BE2C (cell line): Measurements from ENCODE around the gene ALKBH3.

Experiments
- DNase-seq: peaks from one replicate; pipeline ENCODE4 v3.0.0-alpha.2; 2020
- H3K27me3 ChIP-seq: fragments of 250-450 bp; sonication (Bioruptor Pico); 2 replicates; pipeline ENCODE4 v1.5.1; 2020; ENCODE audit warnings: mild to moderate bottlenecking
- H3K36me3 ChIP-seq: fragments of 250-450 bp; sonication (Bioruptor Pico); 2 replicates; pipeline ENCODE4 v1.5.1; 2020; ENCODE audit warnings: mild to moderate bottlenecking
- H3K4me1 ChIP-seq: fragments of 250-450 bp; sonication (Bioruptor Pico); 2 replicates; pipeline ENCODE4 v1.5.1; 2020
- H3K4me3 ChIP-seq: 2 replicates; pipeline ENCODE4 v1.5.1; 2011; ENCODE audit warnings: low read depth, low read length
- H3K9me3 ChIP-seq: fragments of 250-450 bp; sonication (Bioruptor Pico); 2 replicates; pipeline ENCODE4 v1.5.1; 2020
- CTCF ChIP-seq: IDR thresholded peaks from 2 replicates; pipeline ENCODE4 v1.5.1; 2012; ENCODE audit warnings: mild to moderate bottlenecking, low read depth, low read length

The ALKBH3 gene

DNA sequence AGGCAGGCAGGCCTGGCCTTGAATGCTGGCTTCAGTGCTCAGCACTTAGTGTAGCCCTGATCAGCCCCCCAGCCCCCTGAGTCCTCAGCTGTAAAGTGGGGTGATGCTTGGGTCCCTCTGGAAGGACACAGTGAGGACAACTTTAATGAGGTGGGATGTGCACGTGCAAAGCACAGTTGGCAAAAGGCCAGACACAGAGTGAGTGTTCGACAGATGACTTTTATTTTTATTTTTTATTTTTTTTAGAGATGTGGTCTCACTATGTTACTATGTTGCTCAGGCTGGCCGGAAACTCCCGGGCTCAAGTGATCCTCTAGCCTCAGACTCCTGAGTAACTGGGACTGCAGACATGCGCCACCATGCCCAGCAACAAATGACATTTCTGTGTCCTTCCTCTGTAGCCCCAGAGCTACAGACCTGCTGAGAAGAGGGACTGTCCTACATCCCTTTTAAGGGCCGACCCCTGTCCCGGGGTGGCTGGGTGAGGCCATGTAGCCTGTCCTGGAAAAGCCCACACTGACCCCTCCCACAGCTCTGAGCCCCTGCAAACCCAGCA, 54.9 kb downstream of the ALKBH3 start:
- H3K9me3 ChIP-seq = no peaks in the 10 kb centered on the region
- no peaks in the 10 kb centered on the region for H3K27me3 ChIP-seq
- no peak for TF ChIP-seq CTCF
- H3K4me1 ChIP-seq = peaks cover 12% of the 10 kb centered on the region
- H3K4me3 ChIP-seq = no peak overlapping the region
- no peaks in the 10 kb centered on the region for H3K36me3 ChIP-seq
- DNase-seq = no peak

DNA sequence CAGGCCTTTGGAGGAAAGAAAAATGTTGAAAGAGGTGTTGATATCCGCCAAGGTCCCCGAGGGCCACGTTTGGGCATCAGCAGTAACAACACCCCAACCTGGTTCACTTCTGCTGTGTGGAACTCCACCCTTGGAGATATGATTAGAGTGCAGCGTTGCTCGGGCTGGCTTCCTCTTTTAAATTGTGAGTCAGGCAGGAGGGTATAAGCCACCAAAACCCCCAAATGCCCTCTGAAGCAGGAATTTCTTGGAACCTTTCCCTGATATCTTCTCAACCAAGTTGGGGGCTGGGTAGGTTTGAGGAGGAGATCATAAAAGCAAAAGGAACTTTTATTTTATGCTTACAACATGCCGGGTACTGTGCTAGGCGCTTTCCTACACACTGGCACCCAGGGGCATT, 55.4 kb downstream of the ALKBH3 start:
- no peaks in the 10 kb centered on the region for H3K9me3 ChIP-seq
- no peaks in the 10 kb centered on the region for H3K36me3 ChIP-seq
- H3K4me1 ChIP-seq = peaks cover 12% of the 10 kb centered on the region
- no peaks in the 10 kb centered on the region for H3K27me3 ChIP-seq
- no peak overlapping the region for H3K4me3 ChIP-seq
- no peak for DNase-seq
- TF ChIP-seq CTCF = no peak

DNA sequence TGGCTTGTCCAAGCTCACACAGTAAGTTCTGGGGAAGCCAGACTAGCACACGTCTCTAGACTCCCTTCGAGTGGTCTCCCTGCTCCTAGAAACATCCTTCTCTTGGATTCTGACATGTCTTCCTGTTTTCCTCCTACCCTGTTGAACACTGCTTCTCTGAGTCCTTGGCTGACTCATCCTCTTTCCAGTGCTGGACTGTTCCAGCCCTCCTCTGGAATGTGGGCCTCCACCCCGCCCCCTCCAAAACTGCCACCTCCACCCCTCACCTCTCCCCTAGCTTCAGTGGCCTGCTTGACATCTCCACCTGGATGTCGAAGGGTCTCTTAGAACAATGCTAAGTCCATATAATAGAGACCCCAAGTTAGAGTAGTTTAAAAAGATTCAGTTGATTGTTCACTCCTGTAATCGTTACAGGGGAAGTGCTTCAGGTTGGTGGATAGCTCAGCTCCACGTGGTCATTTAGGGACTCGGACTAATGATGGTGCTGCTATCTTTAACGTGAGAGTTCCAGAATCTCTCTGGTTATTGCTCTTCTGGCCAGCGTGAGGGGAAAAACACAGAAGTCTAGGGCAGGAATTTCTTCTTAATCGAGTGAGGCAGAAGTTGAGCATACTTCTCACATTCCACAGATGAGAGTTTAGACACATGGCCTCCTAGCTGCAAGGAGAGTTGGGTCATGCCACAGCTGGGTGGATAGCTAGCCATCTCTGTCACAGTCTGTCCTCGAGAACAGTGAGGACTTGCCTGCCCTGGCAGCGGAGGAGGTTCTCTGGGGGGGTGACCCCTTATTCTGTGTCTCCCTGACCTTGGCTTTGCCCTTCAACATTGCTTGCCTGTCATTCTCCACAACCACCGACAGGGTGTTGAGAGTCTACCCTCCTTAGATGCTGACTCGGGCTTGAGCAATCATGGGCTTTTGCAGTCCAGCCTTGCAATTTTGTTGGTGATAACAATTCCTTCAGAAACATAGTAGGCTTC, 57.1 kb downstream of the ALKBH3 start:
- no peak for DNase-seq
- peaks cover 12% of the 10 kb centered on the region for H3K4me1 ChIP-seq
- H3K4me3 ChIP-seq = no peak overlapping the region
- no peak for TF ChIP-seq CTCF
- H3K36me3 ChIP-seq = no peaks in the 10 kb centered on the region
- no peaks in the 10 kb centered on the region for H3K9me3 ChIP-seq
- H3K27me3 ChIP-seq = no peaks in the 10 kb centered on the region

DNA sequence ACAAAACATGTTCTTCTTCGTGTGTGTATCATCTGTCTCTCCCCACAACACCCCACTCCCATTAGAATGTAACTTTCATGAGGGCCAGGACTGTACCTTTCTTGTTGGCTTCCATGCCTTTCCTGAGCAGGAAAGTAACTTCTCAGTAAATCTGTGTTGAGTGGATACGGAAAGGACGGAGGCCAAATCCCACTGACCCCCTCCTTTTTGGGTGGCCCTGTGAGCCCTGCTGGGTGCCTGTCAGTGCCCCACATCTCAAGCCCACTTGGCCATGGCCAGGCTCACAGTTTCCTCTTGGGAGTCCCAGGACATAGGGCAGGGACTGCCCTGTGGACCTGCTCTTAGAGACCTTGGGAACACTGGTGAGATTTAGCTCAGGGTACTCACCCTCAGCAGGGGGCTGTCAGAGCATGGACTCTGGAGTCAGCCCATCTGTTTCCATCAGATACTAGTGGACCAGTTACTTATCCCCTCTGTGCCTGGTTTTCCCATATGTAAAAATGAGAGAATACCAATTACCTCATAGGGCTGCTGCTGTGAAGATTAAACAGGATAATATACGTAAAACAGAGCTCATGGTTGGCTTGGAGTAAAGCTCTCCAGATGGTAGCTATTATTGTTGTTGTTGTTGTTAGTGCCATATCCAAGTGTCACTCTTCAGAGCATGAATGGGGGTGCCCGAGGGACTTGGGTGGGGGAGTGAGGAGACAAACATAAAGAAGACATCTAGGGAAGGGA, 60.8 kb downstream of the ALKBH3 start:
- H3K4me3 ChIP-seq = peak overlapping the region; percentile 53
- no peaks in the 10 kb centered on the region for H3K4me1 ChIP-seq

GRCh38 chr11:43942662-43943371, 62.2 kb downstream of the ALKBH3 start:
- peak; percentile 28 for DNase-seq
- peak overlapping the region; percentile 84 for H3K4me3 ChIP-seq
- peaks cover 7% of the 10 kb centered on the region for H3K4me1 ChIP-seq
- no peaks in the 10 kb centered on the region for H3K9me3 ChIP-seq
- no peaks in the 10 kb centered on the region for H3K27me3 ChIP-seq
- TF ChIP-seq CTCF = no peak
- peaks cover 34% of the 10 kb centered on the region for H3K36me3 ChIP-seq

More for the DNA sequence above, 60.8 kb downstream of the ALKBH3 start:
- TF ChIP-seq CTCF = no peak
- DNase-seq = peak; percentile 63
- Histone ChIP-seq H3K36me3 (peaks cover 34% of the 10 kb centered on the region), H3K9me3 (no peaks in the 10 kb centered on the region), H3K27me3 (no peaks in the 10 kb centered on the region)
